Natural killer cell (primary cell): ENCODE results near the gene FTH1. TPM values are rescaled to one million over a fixed set of nuclear protein-coding genes. Genes with fewer than 3 reads are reported as not detected.

ENCODE experiments used
- ATAC-seq, 3 donors: fragments of 150-1000 bp in 2 of 3; fragments of 200-7000 bp in 1 of 3; cut with Tn5 transposase; 1 replicate in 1 of 3; 2 replicates in 2 of 3; pipeline ENCODE4 v1.10.0; 2021; ENCODE audit warnings: mild to moderate bottlenecking in 2 of 3, moderate library complexity in 2 of 3
- DNase-seq, 2 donors: peaks; one replicate each; pipeline versions ENCODE4 v3.0.0 to v3.0.0-alpha.2; 2013 to 2021; ENCODE audit warnings: mixed read lengths in 1 of 2
- H3K27ac ChIP-seq: one replicate; pipeline ENCODE4 v1.5.1; 2013; ENCODE audit warnings: mild to moderate bottlenecking, low read length
- H3K27me3 ChIP-seq: one replicate; pipeline ENCODE4 v1.6.1; 2013; ENCODE audit warnings: low read length; ENCODE audit not compliant: control insufficient read depth, insufficient read depth
- H3K36me3 ChIP-seq: one replicate; pipeline ENCODE4 v1.6.1; 2013; ENCODE audit warnings: low read length; ENCODE audit not compliant: control insufficient read depth, insufficient read depth
- H3K4me1 ChIP-seq: one replicate; pipeline ENCODE4 v1.6.1; 2013; ENCODE audit warnings: low read length; ENCODE audit not compliant: control insufficient read depth, insufficient read depth
- H3K4me3 ChIP-seq: one replicate; pipeline ENCODE4 v1.5.1; 2013; ENCODE audit warnings: low read length
- H3K9me3 ChIP-seq: one replicate; pipeline ENCODE4 v1.6.1; 2013; ENCODE audit warnings: low read length; ENCODE audit not compliant: control insufficient read depth, insufficient read depth
- H3K27ac Mint-ChIP-seq, 2 donors: one replicate each; pipeline ENCODE4 v1.8.0; 2022; ENCODE audit warnings: mild to moderate bottlenecking in 2 of 2, mixed read lengths in 2 of 2, moderate library complexity in 1 of 2
- H3K27me3 Mint-ChIP-seq, 2 donors: one replicate each; pipeline ENCODE4 v1.8.0; 2022; ENCODE audit warnings: low read depth in 2 of 2, mixed read lengths in 2 of 2
- H3K36me3 Mint-ChIP-seq: one replicate; pipeline ENCODE4 v1.8.0; 2022; ENCODE audit warnings: mixed read lengths
- H3K4me1 Mint-ChIP-seq, 2 donors: one replicate each; pipeline ENCODE4 v1.8.0; 2022; ENCODE audit warnings: mixed read lengths in 2 of 2
- H3K4me3 Mint-ChIP-seq: one replicate; pipeline ENCODE4 v1.8.0; 2022; ENCODE audit warnings: mild to moderate bottlenecking, moderate library complexity, mixed read lengths
- H3K9me3 Mint-ChIP-seq, 2 donors: one replicate each; pipeline ENCODE4 v1.8.0; 2022; ENCODE audit warnings: mixed read lengths in 2 of 2
- WGBS: methylation state at CpG from one replicate; pipeline ENCODE4 v1.1.7; 2013; ENCODE audit warnings: missing lambda C conversion rate; ENCODE audit not compliant: insufficient coverage; 5-methylcytosine and 5-hydroxymethylcytosine counted together
- intact Hi-C: fragments of 100-400 bp; cut with micrococcal nuclease; formaldehyde crosslinking; loops from one replicate; pipeline ENCODE4 v1.14.2; 2022
- total RNA-seq, 4 donors: library from RNA; stranded (reverse); fragments of 120-200 nt in 1 of 4; gene quantifications; one replicate each; pipeline versions ENCODE4 v1.2.3 to v1.2.4, GENCODE V29; 2013 to 2022
- TF ChIP-seq, protein P1 (sequence below): fragments of 200-600 bp; IDR thresholded peaks from one replicate; pipeline ENCODE4 v1.8.0; 2022; ENCODE audit warnings: antibody characterized with exemption

The FTH1 gene
- total RNA-seq, 3 donors from 2014 or later (not counting 1 experiment from before 2014, with no cell fraction given), result 1,067 to 1,951 (median 1,796) TPM

DNA sequence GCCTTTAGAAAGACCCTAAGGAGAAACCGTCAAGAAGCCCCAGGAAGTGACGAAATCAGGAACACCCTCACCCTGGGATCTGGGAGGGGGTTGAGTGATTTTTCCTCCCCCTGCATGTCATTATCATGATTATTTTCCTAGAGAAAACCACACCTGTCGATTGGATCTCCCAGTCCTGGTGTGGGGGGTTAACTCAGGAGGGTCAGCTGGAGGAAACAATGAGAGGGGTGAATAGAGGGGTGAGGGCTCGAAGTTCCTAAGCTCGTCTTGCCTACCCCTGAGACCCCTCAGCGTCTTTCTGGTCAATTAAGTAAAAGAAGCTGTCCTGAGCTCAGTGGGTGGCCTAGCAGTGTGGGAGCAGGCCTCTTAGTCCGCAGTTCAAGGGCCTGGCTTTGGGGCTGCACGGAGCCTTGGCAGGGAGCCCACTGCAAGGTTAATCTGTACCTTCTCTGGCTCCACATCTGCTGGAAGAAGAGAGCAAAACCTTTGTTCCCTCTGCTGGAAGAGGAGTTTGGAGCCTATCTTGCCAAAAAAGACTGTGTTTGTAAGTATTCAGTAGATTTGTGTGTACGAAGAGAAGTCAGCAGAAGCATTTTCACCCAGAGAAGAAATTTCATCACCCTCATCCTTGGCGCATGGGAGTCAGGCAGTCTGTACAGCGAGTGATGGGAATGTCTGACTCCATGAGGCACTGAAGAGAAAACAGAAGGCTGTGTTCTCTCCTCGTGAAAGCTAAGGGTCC, 34.2 kb upstream of the FTH1 start:
- intact Hi-C loops, result no loop called here
- Mint-ChIP-seq H3K4me1 (no peaks in the 10 kb centered on the region), H3K27me3 (no peaks in the 10 kb centered on the region), H3K36me3 (no peaks in the 10 kb centered on the region), H3K9me3 (peaks cover 0 to 5% of the 10 kb centered on the region in 2 donors), H3K4me3 (no peak overlapping the region), H3K27ac (no peak overlapping the region)
- no peak overlapping the region for H3K4me3 ChIP-seq
- no peaks in the 10 kb centered on the region for H3K36me3 ChIP-seq
- no peak for DNase-seq
- H3K27ac ChIP-seq, result no peak overlapping the region
- H3K27me3 ChIP-seq, result no peaks in the 10 kb centered on the region
- peaks cover 8% of the 10 kb centered on the region for H3K9me3 ChIP-seq
- TF ChIP-seq, protein P1, sequence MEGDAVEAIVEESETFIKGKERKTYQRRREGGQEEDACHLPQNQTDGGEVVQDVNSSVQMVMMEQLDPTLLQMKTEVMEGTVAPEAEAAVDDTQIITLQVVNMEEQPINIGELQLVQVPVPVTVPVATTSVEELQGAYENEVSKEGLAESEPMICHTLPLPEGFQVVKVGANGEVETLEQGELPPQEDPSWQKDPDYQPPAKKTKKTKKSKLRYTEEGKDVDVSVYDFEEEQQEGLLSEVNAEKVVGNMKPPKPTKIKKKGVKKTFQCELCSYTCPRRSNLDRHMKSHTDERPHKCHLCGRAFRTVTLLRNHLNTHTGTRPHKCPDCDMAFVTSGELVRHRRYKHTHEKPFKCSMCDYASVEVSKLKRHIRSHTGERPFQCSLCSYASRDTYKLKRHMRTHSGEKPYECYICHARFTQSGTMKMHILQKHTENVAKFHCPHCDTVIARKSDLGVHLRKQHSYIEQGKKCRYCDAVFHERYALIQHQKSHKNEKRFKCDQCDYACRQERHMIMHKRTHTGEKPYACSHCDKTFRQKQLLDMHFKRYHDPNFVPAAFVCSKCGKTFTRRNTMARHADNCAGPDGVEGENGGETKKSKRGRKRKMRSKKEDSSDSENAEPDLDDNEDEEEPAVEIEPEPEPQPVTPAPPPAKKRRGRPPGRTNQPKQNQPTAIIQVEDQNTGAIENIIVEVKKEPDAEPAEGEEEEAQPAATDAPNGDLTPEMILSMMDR, result no peak
- H3K4me1 ChIP-seq, result no peaks in the 10 kb centered on the region
- WGBS, result 87% methylated on average over 11 of the region's 12 CpGs
- no peak for ATAC-seq

DNA sequence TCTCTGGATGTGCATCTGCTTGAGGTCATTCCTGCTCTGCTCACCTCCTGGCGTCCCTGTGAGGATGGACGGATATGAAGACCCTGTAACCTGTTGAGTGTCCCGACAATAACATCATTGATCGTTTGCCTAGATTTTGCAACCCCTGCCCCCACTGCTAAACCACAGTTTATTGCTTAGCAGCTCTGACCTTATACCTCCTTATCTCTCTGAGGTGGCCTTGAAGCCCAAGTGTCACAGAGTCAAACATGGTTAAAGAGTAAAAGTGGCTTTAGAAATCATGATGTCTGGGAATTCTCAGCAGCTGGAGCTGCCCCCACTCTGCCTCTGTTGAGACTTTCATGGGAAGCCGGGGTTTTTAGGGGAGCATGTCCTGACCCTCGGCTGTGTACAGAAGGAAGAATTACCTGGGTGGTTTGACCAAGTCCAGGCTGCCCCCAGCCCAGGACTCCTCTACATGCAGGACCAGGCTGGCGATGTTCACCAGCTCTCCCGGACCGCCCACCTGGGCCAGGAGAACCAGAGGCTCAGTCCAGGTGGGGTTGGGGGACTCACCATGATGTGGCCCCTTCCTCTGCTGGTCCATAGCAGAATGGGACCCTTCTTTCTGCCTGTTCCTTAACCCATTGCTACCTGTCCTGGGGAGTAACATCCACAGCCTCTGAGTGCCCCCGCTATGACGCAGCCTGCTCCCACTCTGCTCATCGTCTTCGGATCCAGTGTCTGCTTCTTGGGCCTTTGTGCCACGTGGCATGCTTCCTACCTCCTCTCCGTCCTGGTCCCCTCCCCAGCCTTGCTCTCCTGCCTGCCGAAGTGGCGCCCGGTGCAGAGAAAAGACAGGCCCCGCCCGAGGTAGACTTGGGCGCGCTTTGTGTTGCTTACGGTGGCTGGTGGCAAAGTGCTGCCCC, 33.4 kb upstream of the FTH1 start:
- no peaks in the 10 kb centered on the region for H3K4me1 Mint-ChIP-seq

DNA sequence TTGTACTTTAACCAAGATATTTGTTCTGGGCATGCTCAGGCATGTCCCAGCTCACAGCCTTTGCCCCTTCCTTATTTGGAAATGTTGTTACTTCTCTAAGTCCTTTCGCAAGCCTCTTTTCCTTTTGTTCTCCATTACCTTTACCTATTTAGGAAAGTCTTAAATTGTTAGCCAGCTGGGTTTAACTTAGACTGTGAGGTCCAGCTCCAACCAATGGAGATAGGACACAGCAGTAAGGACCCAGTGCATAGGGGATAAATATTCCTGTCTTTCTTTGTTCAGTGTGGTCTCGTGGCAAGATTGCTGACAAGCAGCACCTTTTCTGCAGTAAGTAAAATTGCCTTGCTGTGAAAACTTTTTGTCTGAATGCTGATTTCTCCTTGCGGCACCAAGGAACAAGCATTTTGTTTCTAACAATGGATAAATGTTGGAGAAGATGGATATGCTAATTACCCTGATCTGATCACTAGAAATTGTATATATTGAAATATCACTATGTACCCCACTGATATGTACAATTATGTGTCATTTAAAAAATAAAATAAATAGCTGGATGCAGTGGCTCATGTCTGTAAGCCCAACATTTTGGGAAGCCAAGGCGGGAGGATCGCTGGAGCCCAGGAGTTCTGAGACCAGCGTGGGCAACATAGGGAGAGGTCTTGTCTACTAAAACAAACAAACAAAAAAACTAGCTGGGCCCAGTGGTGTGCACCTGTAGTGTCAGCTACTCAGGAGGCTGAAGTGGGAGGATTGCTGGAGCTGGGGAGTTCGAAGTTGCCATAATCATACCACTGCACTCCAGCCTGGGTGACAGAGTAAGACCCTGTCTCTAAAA, 31.9 kb upstream of the FTH1 start:
- no peak overlapping the region for H3K27ac Mint-ChIP-seq
- no peak for ATAC-seq
- 95% methylated on average over 6 of the region's 7 CpGs for WGBS

More for the DNA sequence above, 33.4 kb upstream of the FTH1 start:
- no peak overlapping the region for H3K4me3 ChIP-seq
- Mint-ChIP-seq H3K36me3 (no peaks in the 10 kb centered on the region), H3K27ac (no peak overlapping the region), H3K4me3 (no peak overlapping the region), H3K27me3 (no peaks in the 10 kb centered on the region), H3K9me3 (peaks cover 0 to 5% of the 10 kb centered on the region in 2 donors)
- no peak for DNase-seq
- TF ChIP-seq, protein P1, result no peak
- intact Hi-C loops, result no loop called here
- no peak for ATAC-seq
- no peaks in the 10 kb centered on the region for H3K4me1 ChIP-seq
- no peak overlapping the region for H3K27ac ChIP-seq
- H3K9me3 ChIP-seq, result peaks cover 8% of the 10 kb centered on the region
- H3K36me3 ChIP-seq, result no peaks in the 10 kb centered on the region
- 94% methylated on average over 23 of the region's 23 CpGs for WGBS
- H3K27me3 ChIP-seq, result no peaks in the 10 kb centered on the region

More for the DNA sequence above, 31.9 kb upstream of the FTH1 start:
- H3K4me1 Mint-ChIP-seq, result no peaks in the 10 kb centered on the region
- no peak overlapping the region for H3K27ac ChIP-seq
- H3K9me3 Mint-ChIP-seq, result peaks cover 0 to 5% of the 10 kb centered on the region in 2 donors
- TF ChIP-seq, protein P1, result no peak
- no peak overlapping the region for H3K4me3 Mint-ChIP-seq
- H3K36me3 Mint-ChIP-seq, result no peaks in the 10 kb centered on the region
- no peaks in the 10 kb centered on the region for H3K27me3 Mint-ChIP-seq
- H3K4me3 ChIP-seq, result no peak overlapping the region
- H3K9me3 ChIP-seq, result peaks cover 8% of the 10 kb centered on the region
- no peaks in the 10 kb centered on the region for H3K27me3 ChIP-seq
- intact Hi-C loops, result no loop called here
- DNase-seq, result no peak
- H3K4me1 ChIP-seq, result no peaks in the 10 kb centered on the region
- H3K36me3 ChIP-seq, result no peaks in the 10 kb centered on the region
